Sigmoid colon (tissue), 4 donors: Measurements from ENCODE around the gene ABCA12.

Experiments used
- CTCF ChIP-seq, 4 experiments: fragments of 450-650 bp in 3 of 4; fragments of 200-600 bp in 1 of 4; IDR thresholded peaks; one replicate each; pipeline ENCODE4 v1.5.1; 2016 to 2019; ENCODE audit warnings: antibody characterized with exemption in 4 of 4, mild to moderate bottlenecking in 3 of 4, moderate library complexity in 2 of 4
- EP300 ChIP-seq, 4 donors: sonication (generic); formaldehyde crosslinking; IDR thresholded peaks; one replicate each; pipeline ENCODE4 v1.6.1; 2017; ENCODE audit warnings: antibody characterized with exemption in 4 of 4
- POLR2A ChIP-seq, 2 donors: fragments of 450-650 bp; IDR thresholded peaks; one replicate each; pipeline ENCODE4 v1.6.1; 2016; ENCODE audit warnings: antibody characterized with exemption in 2 of 2, mild to moderate bottlenecking in 2 of 2, moderate library complexity in 2 of 2
- POLR2AphosphoS5 ChIP-seq, 4 donors: sonication (generic); formaldehyde crosslinking; IDR thresholded peaks; one replicate each; pipeline ENCODE4 v1.6.1; 2017; ENCODE audit warnings: antibody characterized with exemption in 4 of 4

GRCh38 chr2:215020283-215020682, 118.1 kb downstream of the ABCA12 start:
- TF ChIP-seq EP300 (IDR thresholded peaks at IDR 0.05) (no peak), CTCF (IDR thresholded peaks at IDR 0.05) (no peak), POLR2A (IDR thresholded peaks at IDR 0.05) (no peak), POLR2AphosphoS5 (IDR thresholded peaks at IDR 0.05) (no peak)
